DOHH2 (cell line): Measurements from ENCODE around the gene GPBAR1.

ENCODE experiments used
- EZH2phosphoT487 ChIP-seq: fragments of 200-600 bp; sonication (generic); IDR thresholded peaks from 2 replicates; pipeline ENCODE4 v1.6.1; 2017; ENCODE audit warnings: borderline replicate concordance, mild to moderate bottlenecking, antibody characterized with exemption, low read length, moderate library complexity, mixed read lengths
- TF ChIP-seq, protein P1 (sequence below): fragments of 200-600 bp; sonication (generic); IDR thresholded peaks from one replicate; pipeline ENCODE4 v1.5.1; 2014; ENCODE audit warnings: antibody characterized with exemption, mild to moderate bottlenecking, low read depth, low read length; ENCODE audit not compliant: poor library complexity, severe bottlenecking

DNA sequence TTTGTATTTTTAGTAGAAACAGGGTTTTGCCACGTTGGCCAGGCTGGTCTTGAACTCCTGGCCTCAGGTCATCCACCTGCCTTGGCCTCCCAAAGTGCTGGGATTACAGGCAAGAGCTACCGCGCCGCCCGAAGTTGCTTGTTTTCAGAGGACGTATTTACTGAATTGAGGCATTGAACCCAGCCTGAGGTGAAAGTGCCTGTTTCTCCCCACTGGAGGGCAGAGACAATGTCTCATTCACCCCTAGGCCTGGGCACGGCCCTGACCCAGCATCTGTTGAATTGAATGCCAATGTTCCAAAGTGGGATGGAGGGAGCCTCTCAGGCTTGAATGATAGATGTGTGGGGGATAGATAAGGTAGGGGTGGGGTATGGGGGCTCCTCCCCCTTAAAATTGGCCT lies 36.0 kb downstream of the GPBAR1 start:
- TF ChIP-seq, protein P1, sequence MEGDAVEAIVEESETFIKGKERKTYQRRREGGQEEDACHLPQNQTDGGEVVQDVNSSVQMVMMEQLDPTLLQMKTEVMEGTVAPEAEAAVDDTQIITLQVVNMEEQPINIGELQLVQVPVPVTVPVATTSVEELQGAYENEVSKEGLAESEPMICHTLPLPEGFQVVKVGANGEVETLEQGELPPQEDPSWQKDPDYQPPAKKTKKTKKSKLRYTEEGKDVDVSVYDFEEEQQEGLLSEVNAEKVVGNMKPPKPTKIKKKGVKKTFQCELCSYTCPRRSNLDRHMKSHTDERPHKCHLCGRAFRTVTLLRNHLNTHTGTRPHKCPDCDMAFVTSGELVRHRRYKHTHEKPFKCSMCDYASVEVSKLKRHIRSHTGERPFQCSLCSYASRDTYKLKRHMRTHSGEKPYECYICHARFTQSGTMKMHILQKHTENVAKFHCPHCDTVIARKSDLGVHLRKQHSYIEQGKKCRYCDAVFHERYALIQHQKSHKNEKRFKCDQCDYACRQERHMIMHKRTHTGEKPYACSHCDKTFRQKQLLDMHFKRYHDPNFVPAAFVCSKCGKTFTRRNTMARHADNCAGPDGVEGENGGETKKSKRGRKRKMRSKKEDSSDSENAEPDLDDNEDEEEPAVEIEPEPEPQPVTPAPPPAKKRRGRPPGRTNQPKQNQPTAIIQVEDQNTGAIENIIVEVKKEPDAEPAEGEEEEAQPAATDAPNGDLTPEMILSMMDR: no peak
- TF ChIP-seq EZH2phosphoT487: no peak
